ENCODE measurements around the gene GLTP. TPM values are rescaled to one million over a fixed set of nuclear protein-coding genes. Genes with fewer than 3 reads are reported as not detected.
A peak's percentile ranks its signal among the peaks of the same experiment; 100 is the strongest.

Gene GLTP
- total and polyA plus RNA-seq, 2 of the 13 experiments (the other 11 are each of a cell fraction or from before 2014, with no cell fraction given): 10.7 to 12.9 TPM

- 16% methylated on average over 3 of the region's 3 CpGs for WGBS (ENCODE audit: low lambda C conversion rate)
- CTCF ChIA-PET (ENCODE audit: low intra/inter-chr PET ratio, low total read pairs): no interaction called here
- TF ChIP-seq, protein P1, sequence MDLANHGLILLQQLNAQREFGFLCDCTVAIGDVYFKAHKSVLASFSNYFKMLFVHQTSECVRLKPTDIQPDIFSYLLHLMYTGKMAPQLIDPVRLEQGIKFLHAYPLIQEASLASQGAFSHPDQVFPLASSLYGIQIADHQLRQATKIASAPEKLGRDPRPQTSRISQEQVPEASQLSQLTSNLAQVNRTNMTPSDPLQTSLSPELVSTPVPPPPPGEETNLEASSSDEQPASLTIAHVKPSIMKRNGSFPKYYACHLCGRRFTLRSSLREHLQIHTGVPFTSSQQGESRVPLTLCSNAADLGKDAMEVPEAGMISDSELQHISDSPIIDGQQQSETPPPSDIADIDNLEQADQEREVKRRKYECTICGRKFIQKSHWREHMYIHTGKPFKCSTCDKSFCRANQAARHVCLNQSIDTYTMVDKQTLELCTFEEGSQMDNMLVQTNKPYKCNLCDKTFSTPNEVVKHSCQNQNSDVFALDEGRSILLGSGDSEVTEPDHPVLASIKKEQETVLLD (CRISPR knock-in tag; IDR thresholded peaks at IDR 0.05; ENCODE audit: low read depth): no peak
- TF ChIP-seq NR3C1 (CRISPR knock-in tag; IDR thresholded peaks at IDR 0.05) (no peak), ERF (CRISPR knock-in tag; IDR thresholded peaks at IDR 0.05) (no peak), ATF6 (CRISPR knock-in tag; conservative IDR thresholded peaks at IDR 0.05) (no peak), ZNF34 (CRISPR knock-in tag; IDR thresholded peaks at IDR 0.05; ENCODE audit: borderline replicate concordance) (no peak), TEF (CRISPR knock-in tag; IDR thresholded peaks at IDR 0.05) (no peak), IRF2 (CRISPR knock-in tag; IDR thresholded peaks at IDR 0.05) (no peak), FOXA3 (CRISPR knock-in tag; IDR thresholded peaks at IDR 0.05) (no peak), ZBTB33 (CRISPR knock-in tag; IDR thresholded peaks at IDR 0.05) (no peak), ZNF362 (CRISPR knock-in tag; IDR thresholded peaks at IDR 0.05; ENCODE audit: borderline replicate concordance) (no peak), HNRNPUL1 (IDR thresholded peaks at IDR 0.05; ENCODE audit: low read depth, low read length) (no peak), GATAD2A (CRISPR knock-in tag; IDR thresholded peaks at IDR 0.05) (no peak)
- TF ChIP-seq, protein P2, sequence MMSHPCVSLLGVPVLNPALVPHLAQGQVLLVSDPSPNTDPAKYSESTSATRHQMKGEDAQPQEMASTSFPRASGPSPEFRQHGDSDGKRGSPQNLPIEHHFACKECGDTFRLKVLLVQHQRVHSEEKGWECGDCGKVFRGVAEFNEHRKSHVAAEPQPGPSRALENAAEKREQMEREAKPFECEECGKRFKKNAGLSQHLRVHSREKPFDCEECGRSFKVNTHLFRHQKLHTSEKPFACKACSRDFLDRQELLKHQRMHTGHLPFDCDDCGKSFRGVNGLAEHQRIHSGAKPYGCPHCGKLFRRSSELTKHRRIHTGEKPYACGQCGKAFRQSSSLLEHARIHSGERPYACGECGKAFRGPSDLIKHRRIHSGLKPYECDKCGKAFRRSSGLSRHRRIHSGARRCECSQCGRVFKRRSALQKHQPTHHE (CRISPR knock-in tag; IDR thresholded peaks at IDR 0.05; ENCODE audit: borderline replicate concordance): no peak
- TF ChIP-seq, protein P3, sequence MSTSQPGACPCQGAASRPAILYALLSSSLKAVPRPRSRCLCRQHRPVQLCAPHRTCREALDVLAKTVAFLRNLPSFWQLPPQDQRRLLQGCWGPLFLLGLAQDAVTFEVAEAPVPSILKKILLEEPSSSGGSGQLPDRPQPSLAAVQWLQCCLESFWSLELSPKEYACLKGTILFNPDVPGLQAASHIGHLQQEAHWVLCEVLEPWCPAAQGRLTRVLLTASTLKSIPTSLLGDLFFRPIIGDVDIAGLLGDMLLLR (CRISPR knock-in tag; IDR thresholded peaks at IDR 0.05): no peak
- H3K4me1 ChIP-seq (ENCODE audit: insufficient read depth, low read length): peaks cover 59% of the 10 kb centered on the region
- DNase-seq (ENCODE audit: low spot score) (no peak), ATAC-seq (no peak), FAIRE-seq (no peak)
- POLR2A ChIA-PET: interaction anchor here (1.0 to 2.5 kb wide), 5 partner anchors 9 to 36 kb away, joined by 3 to 11 read pairs (median 5); partner anchors contain the start of gene TCHP
- in situ Hi-C loops (cut with HindIII; ENCODE audit: extremely low pct_ligation_motif_present, low pct_unique_long_range_greater_than_20kb) (no loop called here), intact Hi-C loops (cut with micrococcal nuclease; ENCODE audit: unreplicated experiment) (no loop called here)
- TSS peak; percentile 98 for BruUV-seq (replicated peaks)
- no peaks in the 10 kb centered on the region for H4K20me1 ChIP-seq (ENCODE audit: insufficient read depth, low read length)
- no peaks in the 10 kb centered on the region for H3K27me3 ChIP-seq (ENCODE audit: control insufficient read depth in 1 of 2, insufficient read depth in 2 of 2, low read length in 2 of 2)
- peak overlapping the region; percentile 87 for H3K27ac ChIP-seq (ENCODE audit: extremely low read length, insufficient read depth, low read length)
- H3K79me2 ChIP-seq (ENCODE audit: insufficient read depth, low read length): no peaks in the 10 kb centered on the region
- peak overlapping the region; percentile 81 for H2AFZ ChIP-seq (ENCODE audit: low read length)
- peak overlapping the region; percentile 68 for H3K9ac ChIP-seq (ENCODE audit: insufficient read depth, low read depth, low read length)
- H3K4me2 ChIP-seq (ENCODE audit: low read depth, low read length): peak overlapping the region; percentile 70
- H3K36me3 ChIP-seq (replicated peaks in 1 of 2; ENCODE audit: control insufficient read depth in 1 of 2, insufficient read depth in 2 of 2, low read length in 2 of 2): no peaks in the 10 kb centered on the region
- peak overlapping the region in 1 of 3 experiments; percentile 42; a peak in 2 of 6 replicates for H3K4me3 ChIP-seq (replicated peaks in 1 of 3; ENCODE audit: insufficient read depth in 1 of 3, low read depth in 2 of 3, low read length in 3 of 3)
- no peaks in the 10 kb centered on the region for H3K9me3 ChIP-seq (ENCODE audit: low read length)
These were observed 15.4 kb downstream of the GLTP start for GRCh38 chr12:109864916-109865315.
